ENCODE results near the gene CRCP. TPM values are rescaled to one million over a fixed set of nuclear protein-coding genes. Genes with fewer than 3 reads are reported as not detected.
A peak's percentile ranks its signal among the peaks of the same experiment; 100 is the strongest.
"Not testable (repeated sequence)": the region's sequence is repeated elsewhere in the genome, so short reads cannot be mapped to it uniquely, and the experiment has no call there.

The CRCP gene
- total and polyA plus RNA-seq, 3 experiments from 2014 or later = 33.7 to 35.4 (median 34.1) TPM

DNA sequence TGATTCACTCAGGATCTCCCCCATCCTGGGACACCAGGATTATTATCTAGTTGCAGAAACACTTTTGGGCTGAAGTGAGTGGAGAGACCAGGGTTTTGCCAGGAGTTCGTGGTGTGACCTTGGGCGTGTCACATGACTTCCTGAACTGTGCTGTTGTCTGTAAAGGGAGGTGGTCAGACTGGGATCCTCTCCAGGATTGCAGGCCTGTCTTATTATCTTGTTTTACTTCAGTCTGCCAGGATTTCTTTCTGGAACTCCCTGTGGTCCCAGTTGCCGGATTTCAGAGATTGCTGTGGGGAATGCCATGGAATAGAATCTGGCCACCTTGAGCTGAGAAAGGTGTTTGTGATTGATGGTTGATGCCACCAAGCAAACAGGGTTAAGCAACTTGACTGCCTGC is 35.8 kb downstream of the CRCP start:
- Histone ChIP-seq H3K9me3 (ENCODE audit: low read length) (no peaks in the 10 kb centered on the region), H3K4me3 (ENCODE audit: low read length) (no peak overlapping the region), H3K36me3 (ENCODE audit: insufficient read depth, low read length) (peaks cover 29% of the 10 kb centered on the region), H3K4me1 (ENCODE audit: insufficient read depth, low read length) (peaks cover 12% of the 10 kb centered on the region), H3K27ac (ENCODE audit: low read depth, low read length) (no peak overlapping the region), H3K27me3 (ENCODE audit: insufficient read depth, low read length, poor library complexity, severe bottlenecking) (no peaks in the 10 kb centered on the region)
- Mint-ChIP-seq H3K4me3 (peak overlapping the region in 1 of 7 donors; percentile 20), H3K36me3 (peaks cover 7 to 80% (median 23%) of the 10 kb centered on the region in 3 donors), H3K27ac (peak overlapping the region; percentile 28 to 88 (median 75)), H3K27me3 (no peaks in the 10 kb centered on the region), H3K9me3 (no peaks in the 10 kb centered on the region), H3K4me1 (peaks cover 33 to 46% (median 43%) of the 10 kb centered on the region in 3 donors)
- no peak for DNase-seq
- ChIA-PET POLR2A (no interaction called here), CTCF (no interaction called here)

DNA sequence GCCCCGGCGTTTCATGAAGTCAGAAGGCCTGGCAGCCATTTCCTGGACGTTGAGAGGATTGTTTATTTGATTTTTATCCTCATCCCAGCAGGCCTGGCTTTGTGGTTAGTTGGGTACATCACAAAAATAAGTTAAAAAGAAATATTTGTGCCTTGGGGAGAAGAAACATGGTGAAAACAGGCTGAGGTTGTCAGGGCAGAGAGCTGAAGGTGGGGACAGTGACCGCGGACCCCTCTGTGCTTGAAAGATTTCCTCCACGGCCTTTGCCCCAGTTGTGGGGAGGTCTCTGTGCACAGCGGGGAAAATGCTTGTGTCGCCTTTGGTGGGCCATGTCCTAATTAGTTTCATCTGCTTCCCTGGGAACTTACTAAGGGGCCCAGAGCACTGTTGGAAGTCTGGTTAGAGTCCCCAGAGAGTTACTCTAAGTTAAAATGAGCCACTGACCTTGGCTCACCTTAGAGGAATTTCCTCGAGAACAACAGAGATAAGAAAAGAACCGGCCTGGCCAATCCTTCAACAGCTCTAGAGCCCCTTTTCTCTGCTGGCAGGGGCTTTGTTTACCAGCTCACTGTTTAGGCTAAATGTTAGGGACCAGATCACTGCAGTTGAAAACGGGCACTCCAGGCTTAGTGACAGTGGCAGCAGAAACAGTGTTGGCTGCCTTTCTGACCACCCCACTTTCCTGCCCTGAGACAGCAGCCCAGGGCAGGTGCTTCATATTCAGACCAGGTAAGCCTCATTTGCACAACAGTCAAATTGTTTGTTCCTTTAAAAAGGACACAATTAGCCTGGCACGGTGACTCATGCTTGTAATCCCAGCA is 37.9 kb downstream of the CRCP start:
- Histone ChIP-seq H3K27ac (ENCODE audit: low read depth, low read length) (no peak overlapping the region), H3K36me3 (ENCODE audit: insufficient read depth, low read length) (peaks cover 21% of the 10 kb centered on the region), H3K27me3 (ENCODE audit: insufficient read depth, low read length, poor library complexity, severe bottlenecking) (no peaks in the 10 kb centered on the region), H3K4me3 (ENCODE audit: low read length) (no peak overlapping the region), H3K9me3 (ENCODE audit: low read length) (no peaks in the 10 kb centered on the region), H3K4me1 (ENCODE audit: insufficient read depth, low read length) (peaks cover 12% of the 10 kb centered on the region)
- no peak for DNase-seq
- POLR2A ChIA-PET = interaction anchor here (0.6 kb wide), 1 partner anchor 430 kb away, joined by 4 read pairs; no protein-coding TSS in a partner anchor
- H3K9me3 Mint-ChIP-seq = peaks cover 0 to 3% (median 0%) of the 10 kb centered on the region in 5 donors
- peaks cover 29 to 31% (median 31%) of the 10 kb centered on the region in 3 donors for H3K4me1 Mint-ChIP-seq
- H3K27ac Mint-ChIP-seq = peak overlapping the region in 3 of 8 donors; percentile 50 to 90 (median 72)
- CTCF ChIA-PET = no interaction called here
- no peak overlapping the region for H3K4me3 Mint-ChIP-seq
- peaks cover 9 to 78% (median 16%) of the 10 kb centered on the region in 3 donors for H3K36me3 Mint-ChIP-seq
- H3K27me3 Mint-ChIP-seq = no peaks in the 10 kb centered on the region

DNA sequence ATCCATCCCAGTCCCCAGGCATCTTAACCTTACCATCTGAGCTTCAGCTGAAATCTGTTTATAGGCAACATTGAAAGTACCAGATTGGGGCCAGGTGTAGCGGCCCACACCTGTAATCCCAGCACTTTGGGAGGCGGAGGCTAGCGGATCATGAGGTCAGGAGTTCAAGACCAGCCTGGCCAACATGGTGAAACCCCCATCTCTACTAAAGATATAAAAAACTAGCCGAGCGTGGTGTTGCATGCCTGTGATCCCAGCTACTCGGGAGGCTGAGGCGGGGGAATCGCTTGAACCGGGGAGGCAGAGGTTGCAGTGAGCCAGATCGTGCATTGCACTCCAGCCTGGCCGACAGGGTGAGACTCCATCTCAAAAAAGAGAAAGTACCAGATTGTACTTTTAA is 39.0 kb downstream of the CRCP start:
- H3K4me1 Mint-ChIP-seq = peaks cover 21 to 23% (median 23%) of the 10 kb centered on the region in 3 donors

DNA sequence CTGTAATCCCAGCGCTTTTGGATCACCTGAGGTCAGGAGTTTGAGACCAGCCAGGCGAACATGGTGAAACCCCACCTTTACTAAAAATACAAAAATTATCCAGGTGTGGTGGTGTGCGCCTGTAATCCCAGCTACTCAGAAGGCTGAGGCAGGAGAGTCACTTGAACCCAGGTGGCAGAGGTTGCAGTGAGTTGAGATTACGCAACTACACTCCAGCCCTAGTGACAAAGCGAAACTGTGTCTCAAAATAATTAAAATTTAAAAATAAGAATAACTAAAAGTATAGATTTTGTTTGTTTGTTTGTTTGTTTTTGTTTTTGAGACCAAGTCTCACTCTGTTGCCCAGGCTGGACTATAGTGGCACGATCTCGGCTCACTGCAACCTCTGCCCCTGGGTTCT is 41.4 kb downstream of the CRCP start:
- DNase-seq; H3K9me3 ChIP-seq (ENCODE audit: low read length); H3K4me3 Mint-ChIP-seq; H3K4me3 ChIP-seq (ENCODE audit: low read length); H3K27ac Mint-ChIP-seq; CTCF ChIA-PET; POLR2A ChIA-PET; H3K27me3 Mint-ChIP-seq; H3K27ac ChIP-seq (ENCODE audit: low read depth, low read length); H3K27me3 ChIP-seq (ENCODE audit: insufficient read depth, low read length, poor library complexity, severe bottlenecking); H3K4me1 ChIP-seq (ENCODE audit: insufficient read depth, low read length); H3K4me1 Mint-ChIP-seq: not testable (repeated sequence)
- Mint-ChIP-seq H3K9me3 (peaks cover 2 to 11% (median 6%) of the 10 kb centered on the region in 5 donors), H3K36me3 (peaks cover 20 to 66% (median 21%) of the 10 kb centered on the region in 3 donors)
- H3K36me3 ChIP-seq (ENCODE audit: insufficient read depth, low read length) = peaks cover 21% of the 10 kb centered on the region

More for the DNA sequence above, 39.0 kb downstream of the CRCP start:
- Histone ChIP-seq H3K9me3 (ENCODE audit: low read length) (no peaks in the 10 kb centered on the region), H3K27me3 (ENCODE audit: insufficient read depth, low read length, poor library complexity, severe bottlenecking) (no peaks in the 10 kb centered on the region), H3K27ac (ENCODE audit: low read depth, low read length) (no peak overlapping the region), H3K36me3 (ENCODE audit: insufficient read depth, low read length) (peaks cover 21% of the 10 kb centered on the region), H3K4me3 (ENCODE audit: low read length) (no peak overlapping the region), H3K4me1 (ENCODE audit: insufficient read depth, low read length) (peaks cover 4% of the 10 kb centered on the region)
- ChIA-PET CTCF (no interaction called here), POLR2A (no interaction called here)
- Mint-ChIP-seq H3K36me3 (peaks cover 16 to 80% (median 23%) of the 10 kb centered on the region in 3 donors), H3K27me3 (no peaks in the 10 kb centered on the region), H3K27ac (peak overlapping the region in 2 of 8 donors; percentile 23 to 27), H3K4me3 (no peak overlapping the region), H3K9me3 (peaks cover 2 to 7% (median 3%) of the 10 kb centered on the region in 5 donors)
- DNase-seq = no peak

DNA sequence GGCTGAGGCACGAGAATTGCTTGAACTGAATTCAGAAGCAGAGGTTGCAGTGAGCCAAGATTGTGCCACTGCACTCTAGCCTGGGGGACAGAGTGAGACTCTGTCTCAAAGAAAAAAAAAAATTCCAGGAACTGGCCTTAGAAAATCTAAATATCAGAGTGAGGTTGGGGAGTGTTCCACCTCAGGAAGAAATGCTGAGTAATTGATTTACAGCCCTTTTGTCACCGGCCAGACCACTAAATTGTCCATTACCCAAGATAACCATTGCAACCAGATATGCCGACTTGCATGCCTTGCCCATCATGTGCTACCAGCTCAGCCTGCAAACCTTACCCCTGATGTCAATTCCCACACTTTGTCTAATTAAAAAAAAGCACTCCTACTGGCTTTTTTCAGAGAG is 42.4 kb downstream of the CRCP start:
- ChIA-PET POLR2A (no interaction called here), CTCF (no interaction called here)
- no peak overlapping the region for H3K27ac ChIP-seq (ENCODE audit: low read depth, low read length)
- Mint-ChIP-seq H3K27ac (no peak overlapping the region), H3K27me3 (no peaks in the 10 kb centered on the region), H3K4me3 (no peak overlapping the region), H3K9me3 (peaks cover 2 to 11% (median 6%) of the 10 kb centered on the region in 5 donors), H3K4me1 (peaks cover 0 to 3% (median 0%) of the 10 kb centered on the region in 3 donors), H3K36me3 (peaks cover 19 to 58% (median 20%) of the 10 kb centered on the region in 3 donors)
- H3K4me1 ChIP-seq (ENCODE audit: insufficient read depth, low read length) = no peaks in the 10 kb centered on the region
- peaks cover 18% of the 10 kb centered on the region for H3K36me3 ChIP-seq (ENCODE audit: insufficient read depth, low read length)
- no peak for DNase-seq
- no peaks in the 10 kb centered on the region for H3K9me3 ChIP-seq (ENCODE audit: low read length)
- H3K4me3 ChIP-seq (ENCODE audit: low read length) = no peak overlapping the region
- H3K27me3 ChIP-seq (ENCODE audit: insufficient read depth, low read length, poor library complexity, severe bottlenecking) = no peaks in the 10 kb centered on the region

DNA sequence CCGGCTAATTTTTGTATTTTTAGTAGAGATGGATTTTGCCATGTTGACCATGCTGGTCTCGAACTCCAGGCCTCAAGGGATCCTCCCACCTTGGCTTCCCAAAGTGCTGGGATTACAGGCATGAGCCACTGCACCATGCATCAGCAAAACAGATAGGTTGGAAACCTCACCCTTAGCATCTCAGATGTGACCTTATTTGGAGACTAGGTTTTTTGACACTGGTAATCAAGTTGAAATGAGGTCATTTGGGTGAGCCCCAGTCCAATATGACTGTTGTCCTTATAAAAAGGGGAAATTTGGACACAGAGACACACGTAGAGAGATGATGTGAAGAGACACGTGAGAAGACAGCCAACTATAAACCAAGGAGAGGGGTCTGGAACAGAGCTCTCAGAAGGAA is 48.0 kb downstream of the CRCP start:
- Mint-ChIP-seq H3K9me3 (peaks cover 2 to 11% (median 6%) of the 10 kb centered on the region in 5 donors), H3K4me3 (no peak overlapping the region), H3K4me1 (no peaks in the 10 kb centered on the region), H3K27ac (no peak overlapping the region), H3K27me3 (no peaks in the 10 kb centered on the region), H3K36me3 (peaks cover 6 to 11% (median 10%) of the 10 kb centered on the region in 3 donors)
- Histone ChIP-seq H3K36me3 (ENCODE audit: insufficient read depth, low read length) (no peaks in the 10 kb centered on the region), H3K9me3 (ENCODE audit: low read length) (no peaks in the 10 kb centered on the region), H3K4me3 (ENCODE audit: low read length) (no peak overlapping the region), H3K27ac (ENCODE audit: low read depth, low read length) (no peak overlapping the region), H3K4me1 (ENCODE audit: insufficient read depth, low read length) (no peaks in the 10 kb centered on the region), H3K27me3 (ENCODE audit: insufficient read depth, low read length, poor library complexity, severe bottlenecking) (no peaks in the 10 kb centered on the region)
- ChIA-PET CTCF (no interaction called here), POLR2A (no interaction called here)
- no peak for DNase-seq

DNA sequence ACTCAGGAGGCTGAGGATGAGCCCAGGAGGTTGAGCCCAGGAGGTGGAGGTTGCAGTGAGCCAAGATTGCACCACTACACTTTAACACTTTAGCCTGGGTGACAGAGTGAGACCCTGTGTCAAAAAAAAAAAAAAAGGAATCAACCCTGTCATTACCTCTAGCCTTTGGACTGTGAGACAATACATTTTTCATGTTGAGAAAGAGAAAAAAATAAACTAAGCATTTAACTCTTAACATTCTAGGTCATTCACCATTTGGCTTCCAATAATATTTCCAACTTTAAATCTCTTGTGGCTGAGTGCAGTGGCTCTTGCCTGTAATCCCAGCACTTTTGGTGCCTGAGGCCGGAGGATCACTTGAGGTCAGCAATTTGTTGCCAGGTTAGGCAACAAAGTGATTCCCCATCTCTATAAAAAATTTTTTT is 48.6 kb downstream of the CRCP start:
- H3K4me1 Mint-ChIP-seq = no peaks in the 10 kb centered on the region
- H3K9me3 Mint-ChIP-seq = peaks cover 2 to 8% (median 6%) of the 10 kb centered on the region in 5 donors
- no peak for DNase-seq
- Histone ChIP-seq H3K36me3 (ENCODE audit: insufficient read depth, low read length) (no peaks in the 10 kb centered on the region), H3K4me3 (ENCODE audit: low read length) (no peak overlapping the region), H3K27ac (ENCODE audit: low read depth, low read length) (no peak overlapping the region), H3K4me1 (ENCODE audit: insufficient read depth, low read length) (no peaks in the 10 kb centered on the region), H3K27me3 (ENCODE audit: insufficient read depth, low read length, poor library complexity, severe bottlenecking) (no peaks in the 10 kb centered on the region), H3K9me3 (ENCODE audit: low read length) (no peaks in the 10 kb centered on the region)
- ChIA-PET POLR2A (no interaction called here), CTCF (no interaction called here)
- peaks cover 4 to 8% (median 7%) of the 10 kb centered on the region in 3 donors for H3K36me3 Mint-ChIP-seq
- no peak overlapping the region for H3K4me3 Mint-ChIP-seq
- no peaks in the 10 kb centered on the region for H3K27me3 Mint-ChIP-seq
- H3K27ac Mint-ChIP-seq = no peak overlapping the region

DNA sequence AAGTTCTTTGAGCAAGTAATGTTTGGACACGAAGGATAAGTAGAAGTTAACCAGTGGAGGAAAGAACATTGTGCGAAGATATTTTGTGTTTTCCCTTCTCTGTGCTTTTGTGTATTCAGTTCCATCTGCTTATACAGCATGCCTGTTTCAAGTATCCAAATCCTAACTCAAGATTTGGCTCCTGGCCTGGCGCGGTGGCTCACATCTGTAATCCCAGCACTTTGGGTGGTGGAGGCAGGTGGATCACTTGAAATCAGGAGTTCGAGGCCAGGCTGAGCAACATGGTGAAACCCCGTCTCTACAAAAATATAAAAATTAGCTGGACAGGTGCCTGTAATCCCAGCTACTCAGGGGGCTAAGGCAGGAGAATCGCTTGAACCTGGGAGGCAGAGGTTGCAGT is 49.7 kb downstream of the CRCP start:
- H3K4me3 ChIP-seq (ENCODE audit: low read length) = no peak overlapping the region
- H3K4me3 Mint-ChIP-seq = no peak overlapping the region
- H3K27ac Mint-ChIP-seq = peak overlapping the region in 1 of 8 donors; percentile 29
- no peaks in the 10 kb centered on the region for H3K4me1 Mint-ChIP-seq
- H3K36me3 ChIP-seq (ENCODE audit: insufficient read depth, low read length) = no peaks in the 10 kb centered on the region
- H3K27me3 ChIP-seq (ENCODE audit: insufficient read depth, low read length, poor library complexity, severe bottlenecking) = no peaks in the 10 kb centered on the region
- H3K27me3 Mint-ChIP-seq = peaks cover 0 to under 1% of the 10 kb centered on the region in 2 donors
- DNase-seq = no peak
- POLR2A ChIA-PET = no interaction called here
- H3K9me3 Mint-ChIP-seq = peaks cover 0 to 4% (median 3%) of the 10 kb centered on the region in 5 donors
- H3K4me1 ChIP-seq (ENCODE audit: insufficient read depth, low read length) = no peaks in the 10 kb centered on the region
- H3K36me3 Mint-ChIP-seq = peaks cover 0 to 4% (median 2%) of the 10 kb centered on the region in 3 donors
- H3K9me3 ChIP-seq (ENCODE audit: low read length) = no peaks in the 10 kb centered on the region
- no peak overlapping the region for H3K27ac ChIP-seq (ENCODE audit: low read depth, low read length)
- CTCF ChIA-PET = no interaction called here

All from CD8-positive, alpha-beta memory T cell (primary cell).